Mesothelial cell of epicardium (in vitro differentiated cells): ENCODE results near the gene MKRN3. TPM values are rescaled to one million over a fixed set of nuclear protein-coding genes. Genes with fewer than 3 reads are reported as not detected.

Experiments used
- DNase-seq, 2 experiments: peaks; one replicate each; pipeline ENCODE4 v3.0.0; 2021; ENCODE audit warnings: low spot score in 2 of 2; ENCODE audit not compliant: unreplicated experiment in 2 of 2
- H3K27ac Mint-ChIP-seq: 2 replicates; pipeline ENCODE4 v1.8.0; 2021; ENCODE audit warnings: mixed read lengths
- H3K27me3 Mint-ChIP-seq: 2 replicates; pipeline ENCODE4 v1.8.0; 2021; ENCODE audit warnings: low read depth, mixed read lengths
- H3K36me3 Mint-ChIP-seq: 2 replicates; pipeline ENCODE4 v1.8.0; 2021; ENCODE audit warnings: mixed read lengths
- H3K4me1 Mint-ChIP-seq: 2 replicates; pipeline ENCODE4 v1.8.0; 2021; ENCODE audit warnings: mixed read lengths
- H3K4me3 Mint-ChIP-seq: 2 replicates; pipeline ENCODE4 v1.8.0; 2021; ENCODE audit warnings: mild to moderate bottlenecking, moderate library complexity, mixed read lengths
- H3K9me3 Mint-ChIP-seq: 2 replicates; pipeline ENCODE4 v1.8.0; 2021; ENCODE audit warnings: mixed read lengths
- CTCF ChIP-seq: fragments of 200-600 bp; sonication (generic); IDR thresholded peaks from one replicate; pipeline ENCODE4 v1.5.0; 2021; ENCODE audit warnings: antibody characterized with exemption; ENCODE audit not compliant: unreplicated experiment
- total RNA-seq: library from RNA; stranded (reverse); gene quantifications from 3 replicates; pipeline ENCODE4 v1.2.1, GENCODE V29; 2021

Gene MKRN3
- total RNA-seq, 1 donor from 2014 or later, result 0.22 TPM

DNA sequence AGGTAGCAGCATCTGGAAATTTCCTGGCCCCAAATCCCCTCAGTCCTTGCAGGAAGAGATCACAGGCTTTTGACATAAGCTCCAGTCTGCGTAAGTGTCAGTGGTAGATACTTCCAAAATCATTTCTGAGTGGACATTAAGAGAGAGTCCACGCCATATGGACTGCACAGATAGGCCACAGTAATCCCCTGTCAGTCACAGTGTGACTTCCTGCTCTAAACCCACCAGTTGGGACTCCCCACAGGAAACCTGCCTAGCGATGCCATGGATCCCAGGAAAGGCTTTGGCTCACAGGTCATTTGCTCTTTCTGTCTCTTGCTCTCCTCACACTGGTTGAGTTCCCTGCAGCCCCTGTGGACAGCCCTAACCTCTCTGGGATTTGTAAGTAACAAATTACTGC is 28.8 kb upstream of the MKRN3 start:
- Mint-ChIP-seq H3K27me3 (no peaks in the 10 kb centered on the region), H3K27ac (no peak overlapping the region), H3K4me1 (no peaks in the 10 kb centered on the region), H3K36me3 (no peaks in the 10 kb centered on the region), H3K9me3 (peaks cover 20% of the 10 kb centered on the region), H3K4me3 (no peak overlapping the region)
- TF ChIP-seq CTCF, result no peak
- no peak for DNase-seq

- Mint-ChIP-seq H3K9me3 (peaks cover 33% of the 10 kb centered on the region), H3K4me3 (no peak overlapping the region), H3K27me3 (no peaks in the 10 kb centered on the region), H3K36me3 (no peaks in the 10 kb centered on the region), H3K4me1 (no peaks in the 10 kb centered on the region), H3K27ac (no peak overlapping the region)
- no peak for TF ChIP-seq CTCF
- DNase-seq, result no peak
Measured at GRCh38 chr15:23538648-23539047, 26.8 kb upstream of the MKRN3 start.

DNA sequence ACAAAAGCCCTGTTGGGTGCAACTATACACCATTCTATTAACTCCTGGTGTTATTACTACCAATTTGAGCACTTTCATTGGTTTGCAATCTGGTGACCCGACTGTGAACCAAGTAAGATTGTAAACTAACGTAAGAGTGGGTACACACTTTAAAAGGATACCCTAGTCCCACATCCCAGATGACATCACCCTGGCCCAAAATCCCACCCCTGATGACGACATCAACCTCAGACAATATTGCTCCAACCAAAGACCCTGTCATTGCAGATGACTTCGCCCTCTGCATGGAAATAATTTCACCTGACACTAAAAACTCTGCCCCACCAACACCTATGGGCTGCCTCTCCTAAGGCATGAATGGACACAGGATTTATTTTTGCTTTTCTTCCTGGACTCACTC is 25.6 kb upstream of the MKRN3 start:
- no peak overlapping the region for H3K27ac Mint-ChIP-seq
- no peaks in the 10 kb centered on the region for H3K36me3 Mint-ChIP-seq
- no peak overlapping the region for H3K4me3 Mint-ChIP-seq
- H3K27me3 Mint-ChIP-seq, result no peaks in the 10 kb centered on the region
- no peak for DNase-seq
- TF ChIP-seq CTCF, result no peak
- H3K9me3 Mint-ChIP-seq, result peaks cover 29% of the 10 kb centered on the region
- no peaks in the 10 kb centered on the region for H3K4me1 Mint-ChIP-seq

DNA sequence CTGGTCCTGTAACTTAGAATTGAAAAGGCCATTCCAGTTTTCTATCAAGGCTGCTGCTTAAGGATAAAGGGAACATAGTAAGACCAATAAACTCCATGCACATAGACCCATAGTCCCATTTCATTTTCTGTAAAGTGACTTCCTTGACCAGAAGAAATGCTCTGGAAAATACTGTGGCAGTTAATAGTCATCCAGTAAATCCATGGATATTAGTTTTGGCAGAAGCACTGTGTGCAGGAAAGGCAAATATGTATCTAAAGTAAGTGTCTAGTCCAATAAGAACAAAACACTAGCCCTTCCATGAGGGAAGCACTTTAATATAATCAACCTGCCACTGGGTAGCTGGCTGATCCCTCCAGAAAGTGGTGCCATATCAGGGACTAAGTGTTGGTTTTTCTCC is 19.3 kb upstream of the MKRN3 start:
- no peak for TF ChIP-seq CTCF
- Mint-ChIP-seq H3K4me1 (no peaks in the 10 kb centered on the region), H3K9me3 (peaks cover 24% of the 10 kb centered on the region), H3K4me3 (no peak overlapping the region), H3K27ac (no peak overlapping the region), H3K36me3 (no peaks in the 10 kb centered on the region), H3K27me3 (no peaks in the 10 kb centered on the region)
- DNase-seq, result no peak

GRCh38 chr15:23548071-23548470 is 17.4 kb upstream of the MKRN3 start:
- no peaks in the 10 kb centered on the region for H3K36me3 Mint-ChIP-seq
- no peaks in the 10 kb centered on the region for H3K4me1 Mint-ChIP-seq
- H3K27me3 Mint-ChIP-seq, result no peaks in the 10 kb centered on the region
- H3K27ac Mint-ChIP-seq, result no peak overlapping the region
- H3K9me3 Mint-ChIP-seq, result peaks cover 24% of the 10 kb centered on the region
- H3K4me3 Mint-ChIP-seq, result no peak overlapping the region
- TF ChIP-seq CTCF, result no peak
- DNase-seq, result no peak

DNA sequence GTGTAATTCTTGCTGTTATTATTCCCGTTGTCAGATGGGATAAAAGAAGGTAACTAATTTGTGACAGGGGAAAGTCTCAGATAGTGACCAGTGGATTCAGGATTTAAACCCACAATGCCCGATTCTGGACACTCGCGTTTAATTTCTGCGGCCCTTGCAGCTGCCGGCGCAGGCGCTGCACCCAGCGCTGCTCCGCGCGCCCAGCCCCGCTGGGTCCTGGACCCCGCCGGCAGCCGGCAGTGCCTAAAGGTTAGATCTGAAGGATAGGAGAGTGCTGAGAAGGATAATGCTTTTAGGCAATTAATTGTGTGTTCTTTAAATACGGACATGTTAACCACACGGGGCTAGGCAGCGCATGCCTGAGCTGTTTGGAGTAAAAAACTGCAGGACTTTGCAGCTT is 3.6 kb upstream of the MKRN3 start:
- Mint-ChIP-seq H3K27me3 (no peaks in the 10 kb centered on the region), H3K9me3 (peaks cover 21% of the 10 kb centered on the region), H3K27ac (no peak overlapping the region), H3K4me1 (no peaks in the 10 kb centered on the region), H3K4me3 (no peak overlapping the region), H3K36me3 (no peaks in the 10 kb centered on the region)
- TF ChIP-seq CTCF, result no peak
- DNase-seq, result no peak
